ENCODE results near the gene ANTXR1. TPM values are rescaled to one million over a fixed set of nuclear protein-coding genes. Genes with fewer than 3 reads are reported as not detected.
A peak's percentile ranks its signal among the peaks of the same experiment; 100 is the strongest.

ANTXR1 gene
- polyA plus RNA-seq, 1 of the 3 experiments (the other 2 are of a cell fraction) = 114 TPM

DNA sequence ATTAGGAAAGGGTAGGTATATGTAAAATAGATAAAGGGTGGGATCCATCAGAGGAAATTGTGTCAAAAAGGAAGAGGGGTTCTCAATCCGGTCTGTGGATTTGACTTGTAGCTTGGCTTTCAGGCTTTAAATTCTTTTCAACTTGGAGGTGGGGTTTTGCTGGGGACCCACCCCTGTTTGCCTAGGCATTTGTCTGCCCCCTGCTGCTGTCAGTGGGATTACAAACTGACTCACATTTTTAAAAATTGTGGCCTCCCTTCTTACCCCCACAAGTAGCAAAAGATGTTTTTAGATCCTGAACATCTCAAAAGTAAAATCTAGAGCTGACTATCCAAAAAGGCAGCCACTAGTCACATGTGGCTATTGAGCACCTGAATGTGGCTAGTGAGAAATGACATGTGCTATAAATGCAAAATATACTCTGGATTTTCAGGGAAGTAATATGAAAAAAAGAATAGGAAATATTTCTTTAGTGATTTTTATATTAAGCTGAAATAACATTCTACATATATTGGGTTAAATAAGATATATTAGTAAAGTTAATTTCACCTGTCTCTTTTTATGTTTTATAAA, 195.1 kb downstream of the ANTXR1 start:
- ChIA-PET CTCF (interaction anchor here (0.6 to 3.7 kb wide), 6 partner anchors 10 to 98 kb away, joined by 3 to 14 read pairs (median 4); no protein-coding TSS in a partner anchor), POLR2A (interaction anchor here (0.7 kb wide), 1 partner anchor 702 kb away, joined by 3 read pairs; no protein-coding TSS in a partner anchor)
- no peaks in the 10 kb centered on the region; the same call in 1 of the 2 replicates for H3K79me2 ChIP-seq (ENCODE audit: insufficient read depth)
- no peak overlapping the region for H3K27ac ChIP-seq (ENCODE audit: low read depth in 2 of 2, low read length in 1 of 2)
- TF ChIP-seq, protein P1, sequence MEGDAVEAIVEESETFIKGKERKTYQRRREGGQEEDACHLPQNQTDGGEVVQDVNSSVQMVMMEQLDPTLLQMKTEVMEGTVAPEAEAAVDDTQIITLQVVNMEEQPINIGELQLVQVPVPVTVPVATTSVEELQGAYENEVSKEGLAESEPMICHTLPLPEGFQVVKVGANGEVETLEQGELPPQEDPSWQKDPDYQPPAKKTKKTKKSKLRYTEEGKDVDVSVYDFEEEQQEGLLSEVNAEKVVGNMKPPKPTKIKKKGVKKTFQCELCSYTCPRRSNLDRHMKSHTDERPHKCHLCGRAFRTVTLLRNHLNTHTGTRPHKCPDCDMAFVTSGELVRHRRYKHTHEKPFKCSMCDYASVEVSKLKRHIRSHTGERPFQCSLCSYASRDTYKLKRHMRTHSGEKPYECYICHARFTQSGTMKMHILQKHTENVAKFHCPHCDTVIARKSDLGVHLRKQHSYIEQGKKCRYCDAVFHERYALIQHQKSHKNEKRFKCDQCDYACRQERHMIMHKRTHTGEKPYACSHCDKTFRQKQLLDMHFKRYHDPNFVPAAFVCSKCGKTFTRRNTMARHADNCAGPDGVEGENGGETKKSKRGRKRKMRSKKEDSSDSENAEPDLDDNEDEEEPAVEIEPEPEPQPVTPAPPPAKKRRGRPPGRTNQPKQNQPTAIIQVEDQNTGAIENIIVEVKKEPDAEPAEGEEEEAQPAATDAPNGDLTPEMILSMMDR (IDR thresholded peaks at IDR 0.05) = peak; percentile 38
- TF ChIP-seq SMC3 (IDR thresholded peaks at IDR 0.05; ENCODE audit: low read depth, low read length) = 0 out of 2 replicates have a peak, but pooled peaks have one; percentile 12
- no peak for TF ChIP-seq FOXJ3 (CRISPR knock-in tag; IDR thresholded peaks at IDR 0.05)
- peak; percentile 49 for TF ChIP-seq RAD21 (IDR thresholded peaks at IDR 0.05; ENCODE audit: low read length)
- TF ChIP-seq EZH2phosphoT487 (IDR thresholded peaks at IDR 0.05; ENCODE audit: borderline replicate concordance, low read depth) = no peak
- TF ChIP-seq GATA2 (CRISPR knock-in tag; IDR thresholded peaks at IDR 0.05) = no peak
- H3K9me3 ChIP-seq = no peaks in the 10 kb centered on the region
- H3K27me3 ChIP-seq (ENCODE audit: insufficient read depth) = no peaks in the 10 kb centered on the region
- H3F3A ChIP-seq (replicated peaks; ENCODE audit: insufficient read depth) = no peaks in the 10 kb centered on the region
- peaks cover 0 to 5% of the 10 kb centered on the region in 2 experiments; a peak in 1 of 4 replicates for H3K4me1 ChIP-seq (ENCODE audit: control insufficient read depth in 1 of 2, insufficient read depth in 2 of 2, low read depth in 1 of 2, low read length in 1 of 2)
- H4K20me1 ChIP-seq (ENCODE audit: insufficient read depth) = no peaks in the 10 kb centered on the region
- H3K36me3 ChIP-seq (replicated peaks in 1 of 2; ENCODE audit: control insufficient read depth in 1 of 2, insufficient read depth in 2 of 2, low read length in 1 of 2) = peaks cover 42 to 46% of the 10 kb centered on the region in 2 experiments
- H3K4me3 ChIP-seq (ENCODE audit: low read depth in 2 of 2, low read length in 1 of 2) = no peak overlapping the region
- WGBS (ENCODE audit: low lambda C conversion rate) = 75% methylated on average over 1 of the region's 1 CpG
- no peaks in the 10 kb centered on the region for H3K9me2 ChIP-seq
- DNase-seq = no peak
- no peak overlapping the region for H3K4me2 ChIP-seq
- no peak overlapping the region for H3K9ac ChIP-seq
- H2AFZ ChIP-seq (ENCODE audit: low read depth) = no peak overlapping the region

DNA sequence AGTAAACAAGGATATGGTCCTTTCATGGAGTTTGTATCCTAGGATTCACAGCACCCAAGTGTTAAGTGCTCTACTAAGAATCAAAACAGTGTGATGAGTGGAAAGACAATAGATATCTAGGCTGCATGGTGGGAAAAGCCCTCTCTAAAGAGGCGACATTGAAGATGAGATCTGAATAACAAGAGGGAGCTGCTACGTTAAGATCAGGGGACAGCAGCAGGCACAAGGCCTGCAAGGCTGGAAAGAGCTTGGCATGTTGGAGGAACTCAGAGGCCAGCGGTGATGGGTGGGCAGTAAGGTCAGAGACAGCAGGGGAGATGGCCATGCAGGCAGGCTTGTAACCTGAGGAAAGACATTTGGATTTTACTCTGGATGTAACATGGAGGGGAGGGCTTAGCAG, 196.5 kb downstream of the ANTXR1 start:
- TF ChIP-seq RXRA (IDR thresholded peaks at IDR 0.05; ENCODE audit: borderline replicate concordance, low read depth) (no peak), YY1 (IDR thresholded peaks at IDR 0.05; ENCODE audit: low read depth) (no peak), ELF1 (IDR thresholded peaks at IDR 0.05) (no peak), MXI1 (IDR thresholded peaks at IDR 0.05; ENCODE audit: low read depth, low read length) (no peak), NFIC (IDR thresholded peaks at IDR 0.05; ENCODE audit: borderline replicate concordance) (no peak), RAD21 (IDR thresholded peaks at IDR 0.05; ENCODE audit: low read length) (no peak), FOXJ3 (CRISPR knock-in tag; IDR thresholded peaks at IDR 0.05) (no peak)
- H2AFZ ChIP-seq (ENCODE audit: low read depth) = no peak overlapping the region
- H3K36me3 ChIP-seq (replicated peaks in 1 of 2; ENCODE audit: control insufficient read depth in 1 of 2, insufficient read depth in 2 of 2, low read length in 1 of 2) = peaks cover 36 to 42% of the 10 kb centered on the region in 2 experiments
- WGBS (ENCODE audit: low lambda C conversion rate) = 98% methylated on average over 3 of the region's 3 CpGs
- no peak overlapping the region for H3K9ac ChIP-seq
- no peaks in the 10 kb centered on the region; the same call in 1 of the 2 replicates for H3K79me2 ChIP-seq (ENCODE audit: insufficient read depth)
- H3K27me3 ChIP-seq (ENCODE audit: insufficient read depth) = no peaks in the 10 kb centered on the region
- ChIA-PET POLR2A (no interaction called here), CTCF (no interaction called here)
- H3K9me2 ChIP-seq = no peaks in the 10 kb centered on the region
- H3K4me1 ChIP-seq (ENCODE audit: control insufficient read depth in 1 of 2, insufficient read depth in 2 of 2, low read depth in 1 of 2, low read length in 1 of 2) = peaks cover 10 to 19% of the 10 kb centered on the region in 2 experiments; a peak in 3 of 4 replicates
- no peaks in the 10 kb centered on the region for H3F3A ChIP-seq (replicated peaks; ENCODE audit: insufficient read depth)
- H3K27ac ChIP-seq (ENCODE audit: low read depth in 2 of 2, low read length in 1 of 2) = no peak overlapping the region
- H4K20me1 ChIP-seq (ENCODE audit: insufficient read depth) = no peaks in the 10 kb centered on the region
- H3K4me2 ChIP-seq = no peak overlapping the region
- no peak for DNase-seq
- H3K9me3 ChIP-seq = no peaks in the 10 kb centered on the region
- H3K4me3 ChIP-seq (ENCODE audit: low read depth in 2 of 2, low read length in 1 of 2) = no peak overlapping the region

Data from SK-N-SH (cell line).